NCI-H82 treated with DMSO at 0.1 percent for 48 hours (cell line): Measurements from ENCODE around the gene CPXM2.
"Not testable (repeated sequence)": the region's sequence is repeated elsewhere in the genome, so short reads cannot be mapped to it uniquely, and the experiment has no call there.

Experiments
- DNase-seq: peaks from one replicate; lab custom pipeline; 2025; ENCODE audit not compliant: unreplicated experiment; lab: John Stamatoyannopoulos, UW

CPXM2 gene

DNA sequence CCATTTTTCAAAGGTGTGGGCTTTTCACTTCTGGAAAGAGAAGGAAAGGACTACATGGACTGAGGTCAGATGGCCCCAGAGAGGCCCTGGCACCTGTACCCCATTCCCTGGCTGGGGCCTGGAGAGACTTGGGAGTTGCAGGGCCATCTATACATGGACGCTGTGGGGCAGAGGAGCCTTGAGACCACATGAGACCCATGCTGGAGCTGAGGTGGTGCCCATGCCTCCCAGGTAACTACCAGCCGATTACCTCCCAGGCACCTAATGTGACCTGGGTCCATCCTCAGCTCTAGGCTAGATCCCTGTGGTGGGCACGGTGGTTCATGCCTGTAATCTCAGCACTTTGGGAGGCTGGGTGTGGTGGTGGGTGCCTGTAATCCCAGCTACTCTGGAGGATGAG is 144.2 kb downstream of the CPXM2 start:
- DNase-seq, result no peak

- DNase-seq, result no peak
Observed at GRCh38 chr10:123746942-123747341, 144.7 kb downstream of the CPXM2 start.

- no peak for DNase-seq
Observed at GRCh38 chr10:123746520-123746919, 145.1 kb downstream of the CPXM2 start.

DNA sequence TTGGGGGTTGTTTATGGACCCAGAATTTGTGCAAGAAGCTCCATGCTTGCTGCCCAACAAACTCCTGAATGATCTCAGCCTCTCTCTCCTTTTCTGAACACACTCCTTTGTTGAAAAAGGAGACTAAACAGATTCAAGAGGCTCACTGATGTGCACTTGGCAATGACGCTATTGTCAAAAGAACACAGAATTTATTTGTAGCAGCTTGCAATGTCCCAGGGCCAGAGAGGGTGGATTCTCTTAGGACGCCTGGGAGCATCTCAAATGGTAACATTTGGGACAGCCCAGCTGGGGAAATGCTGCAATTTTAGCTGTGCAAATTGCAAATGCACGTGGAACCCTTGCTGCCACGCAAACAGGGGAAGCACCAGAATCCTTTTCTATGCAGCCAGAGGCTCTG is 145.5 kb downstream of the CPXM2 start:
- DNase-seq, result no peak

GRCh38 chr10:123744224-123744536 is 147.4 kb downstream of the CPXM2 start:
- no peak for DNase-seq

DNA sequence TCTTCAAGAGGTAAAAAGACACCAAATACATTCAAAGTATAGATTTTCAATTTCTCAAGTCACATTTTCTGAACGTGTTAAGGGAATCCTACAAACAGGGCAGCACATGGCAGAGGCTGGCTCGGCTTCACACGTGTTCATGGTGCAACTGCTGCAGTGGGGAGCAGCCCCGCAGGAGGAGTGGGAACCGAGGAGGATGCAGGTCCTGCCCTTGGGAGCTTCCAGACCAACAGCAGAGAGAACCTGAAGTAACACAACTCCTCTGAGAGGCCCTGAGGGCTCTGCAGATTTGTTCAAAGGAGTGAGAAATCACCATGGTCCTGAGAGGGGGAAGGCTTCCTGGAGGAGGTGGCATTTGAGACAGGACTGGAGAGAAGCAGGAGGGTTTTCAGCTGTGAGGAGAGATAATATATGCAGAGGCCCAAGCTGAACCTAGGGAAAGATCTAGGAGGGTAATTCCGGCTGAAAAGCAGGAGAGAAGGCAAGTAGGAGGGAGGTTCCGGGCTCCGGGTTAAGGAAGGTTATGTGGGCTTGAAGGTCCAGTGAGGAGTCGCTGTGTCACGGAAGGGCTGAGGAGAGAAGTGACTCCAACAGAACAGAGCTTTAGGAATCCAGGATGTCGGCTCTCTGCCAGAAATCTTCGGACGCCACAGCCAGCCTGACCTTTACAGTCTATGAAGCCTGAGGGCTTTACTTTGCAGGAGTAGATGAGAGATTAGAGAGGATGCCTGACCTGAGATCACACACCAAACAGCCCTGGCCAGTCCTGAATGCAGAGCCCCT is 148.0 kb downstream of the CPXM2 start:
- DNase-seq, result no peak

- DNase-seq, result no peak
Observed at GRCh38 chr10:123742751-123743440, 148.7 kb downstream of the CPXM2 start.

GRCh38 chr10:123741711-123742110 is 149.9 kb downstream of the CPXM2 start:
- no peak for DNase-seq

GRCh38 chr10:123741146-123741545 is 150.5 kb downstream of the CPXM2 start:
- no peak for DNase-seq

DNA sequence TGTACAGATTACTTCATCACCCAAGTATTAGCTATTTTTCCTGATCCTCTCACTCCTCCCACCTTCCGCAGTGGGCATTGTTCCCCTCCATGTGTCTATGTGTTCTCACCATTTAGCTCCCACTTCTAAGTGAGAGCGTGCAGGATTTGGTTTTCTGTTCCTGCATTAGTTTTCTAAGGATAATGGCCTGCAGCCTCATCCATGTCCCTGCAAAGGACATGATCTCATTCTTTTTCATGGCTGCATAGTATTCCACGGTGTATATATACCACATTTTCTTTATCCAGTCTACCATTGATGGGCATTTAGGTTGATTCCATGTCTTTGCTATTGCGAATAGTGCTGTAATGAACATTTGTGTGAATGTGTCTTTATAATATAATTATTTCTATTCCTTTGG is 154.7 kb downstream of the CPXM2 start:
- not testable (repeated sequence) for DNase-seq

DNA sequence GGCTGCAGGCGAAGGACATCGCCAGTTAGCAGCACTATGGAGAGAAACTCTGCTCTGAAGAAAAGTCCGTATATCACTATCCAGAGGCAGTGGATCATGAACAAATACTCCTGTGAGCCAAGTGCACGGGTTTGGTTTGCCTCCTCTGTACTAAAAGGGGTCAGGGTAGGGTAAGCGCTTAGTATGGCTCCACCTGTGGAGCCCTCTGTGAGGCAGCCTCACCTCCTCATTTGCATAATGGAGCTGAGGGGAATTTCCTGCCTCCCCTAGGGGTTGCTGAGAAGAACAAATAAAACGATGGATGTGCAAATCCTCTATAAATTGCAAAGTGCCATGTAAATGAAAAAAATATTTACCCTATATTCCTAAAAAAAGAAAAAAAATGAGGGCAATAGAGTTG is 162.1 kb downstream of the CPXM2 start:
- DNase-seq, result no peak

- DNase-seq, result no peak
Observed at GRCh38 chr10:123726836-123727235, 164.8 kb downstream of the CPXM2 start.

DNA sequence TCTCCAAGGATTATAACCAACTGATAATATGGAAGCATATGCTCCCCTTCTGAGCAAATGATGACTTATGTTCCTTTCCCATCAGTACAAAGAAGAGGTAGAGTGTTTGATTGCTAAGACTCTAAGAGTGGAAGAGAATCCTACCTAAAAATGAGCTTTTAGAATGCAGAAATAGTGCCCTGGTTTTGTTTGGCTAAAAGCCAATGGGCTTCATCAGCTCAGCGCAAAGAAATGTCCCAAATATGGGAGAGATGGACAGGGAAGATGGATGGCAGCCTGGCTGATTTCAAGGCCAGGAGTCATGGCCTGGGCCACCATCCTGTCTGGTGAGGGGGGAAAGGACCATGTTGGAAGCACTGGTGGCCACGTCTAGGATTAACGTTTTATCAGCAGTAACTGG is 165.2 kb downstream of the CPXM2 start:
- DNase-seq, result no peak

DNA sequence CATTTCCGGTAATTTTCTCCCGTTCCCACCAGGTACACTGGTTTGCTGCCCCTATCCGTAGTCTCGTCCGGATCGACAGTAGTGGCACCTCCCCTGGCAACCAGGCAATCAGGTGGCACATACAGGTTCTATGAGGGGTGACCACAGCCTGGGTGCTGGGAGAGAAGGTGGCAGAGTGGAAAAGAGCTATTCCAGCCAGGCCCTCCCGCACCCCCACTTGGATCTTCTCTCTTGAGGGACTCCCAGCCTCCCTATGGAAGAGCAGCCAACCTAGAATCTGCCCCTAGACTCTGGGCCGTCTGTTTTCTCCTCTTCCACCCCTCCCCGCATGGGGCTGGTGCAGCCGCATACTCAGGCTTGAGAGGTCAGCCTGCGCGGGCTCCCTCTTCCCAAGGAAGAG is 166.9 kb downstream of the CPXM2 start:
- DNase-seq, result no peak

- no peak for DNase-seq
Observed at GRCh38 chr10:123722351-123722750, 169.3 kb downstream of the CPXM2 start.

GRCh38 chr10:123721441-123722049 is 170.1 kb downstream of the CPXM2 start:
- DNase-seq, result no peak

GRCh38 chr10:123720536-123720935 is 171.1 kb downstream of the CPXM2 start:
- DNase-seq, result no peak

GRCh38 chr10:123718544-123719060 is 173.0 kb downstream of the CPXM2 start:
- no peak for DNase-seq

- DNase-seq, result no peak
Observed at GRCh38 chr10:123717336-123717735, 174.3 kb downstream of the CPXM2 start.

GRCh38 chr10:123715546-123715945 is 176.1 kb downstream of the CPXM2 start:
- no peak for DNase-seq

DNA sequence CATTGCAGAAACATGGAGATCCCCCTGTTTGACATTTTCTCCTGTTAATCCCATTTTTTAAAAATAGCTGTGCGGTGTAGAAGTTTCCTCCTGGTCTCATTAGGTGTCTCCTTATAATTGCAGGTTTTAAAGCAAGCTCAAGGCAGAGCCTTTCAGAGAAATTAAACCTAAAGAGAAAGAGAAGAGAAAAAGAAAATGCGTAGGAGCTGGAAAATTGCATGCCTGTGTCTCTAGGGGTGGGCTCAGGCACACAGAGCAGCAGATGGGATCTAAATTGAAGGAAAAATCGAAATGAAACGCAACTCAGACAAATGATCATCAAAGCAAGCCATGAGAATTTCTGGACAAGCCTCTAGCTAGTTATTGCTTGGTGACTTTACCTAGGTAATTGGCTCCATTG is 185.4 kb downstream of the CPXM2 start:
- no peak for DNase-seq

GRCh38 chr10:123704812-123705211 is 186.8 kb downstream of the CPXM2 start:
- no peak for DNase-seq
